Fibroblast of the aortic adventitia (primary cell): ENCODE data around the gene GTPBP3. TPM values are rescaled to one million over a fixed set of nuclear protein-coding genes. Genes with fewer than 3 reads are reported as not detected.
"Not testable (repeated sequence)": the region's sequence is repeated elsewhere in the genome, so short reads cannot be mapped to it uniquely, and the experiment has no call there.

Source experiments
- DNase-seq: peaks from one replicate; pipeline ENCODE4 v3.0.0-alpha.2; 2010; ENCODE audit warnings: low read depth
- H3K4me3 ChIP-seq: 2 replicates; pipeline ENCODE4 v1.5.1; 2011; ENCODE audit warnings: low read depth, mild to moderate bottlenecking, control low read depth, low read length, moderate library complexity
- CTCF ChIP-seq: IDR thresholded peaks from 2 replicates; pipeline ENCODE4 v1.5.1; 2011; ENCODE audit warnings: mild to moderate bottlenecking, low read length, control low read depth, inconsistent platforms; ENCODE audit not compliant: insufficient read depth
- total RNA-seq: library from RNA; depleted of rRNA; stranded (reverse); fragments of >200 nt; gene quantifications from 2 replicates; pipeline ENCODE4 v1.2.3, GENCODE V29; 2012; ENCODE audit warnings: low replicate concordance

Gene GTPBP3
- total RNA-seq: 12.1 and 21.1 TPM in 2 replicates

GRCh38 chr19:17336872-17337674 is at the start of gene GTPBP3:
GTPBP3 (plus strand) TSS chr19:17337553; CDS start chr19:17337612, 59 bp downstream.
- H3K4me3 ChIP-seq: peak within 1 kb of the TSS; percentile 92
- no peak for TF ChIP-seq CTCF
- DNase-seq: peak; percentile 99

- no peak overlapping the region for H3K4me3 ChIP-seq
- no peak for TF ChIP-seq CTCF
- peak; percentile 91 for DNase-seq
Measured at GRCh38 chr19:17289489-17289888, 47.9 kb upstream of the GTPBP3 start.

- DNase-seq: peak; percentile 89
- peak; percentile 90 for TF ChIP-seq CTCF
- H3K4me3 ChIP-seq: peak overlapping the region; percentile 67
Measured at GRCh38 chr19:17292301-17293074, 44.9 kb upstream of the GTPBP3 start.

GRCh38 chr19:17293605-17294004 is 43.7 kb upstream of the GTPBP3 start:
- H3K4me3 ChIP-seq: no peak overlapping the region
- no peak for TF ChIP-seq CTCF
- DNase-seq: no peak

GRCh38 chr19:17294051-17294891 is 43.1 kb upstream of the GTPBP3 start:
- no peak overlapping the region for H3K4me3 ChIP-seq
- TF ChIP-seq CTCF: no peak
- DNase-seq: no peak

GRCh38 chr19:17295551-17295950 is 41.8 kb upstream of the GTPBP3 start:
- not testable (repeated sequence) for DNase-seq, H3K4me3 ChIP-seq
